Neural progenitor cell (in vitro differentiated cells): Measurements from ENCODE around the gene MYO5A.

Experiments used
- EZH2phosphoT487 ChIP-seq: fragments of 200-600 bp; sonication (generic); IDR thresholded peaks from 2 replicates; pipeline ENCODE4 v1.6.1; 2017; ENCODE audit warnings: antibody characterized with exemption
- TF ChIP-seq, protein P1 (sequence below): fragments of 200-600 bp; sonication (generic); IDR thresholded peaks from 2 replicates; pipeline ENCODE4 v1.5.1; 2017; ENCODE audit warnings: antibody characterized with exemption, mild to moderate bottlenecking

DNA sequence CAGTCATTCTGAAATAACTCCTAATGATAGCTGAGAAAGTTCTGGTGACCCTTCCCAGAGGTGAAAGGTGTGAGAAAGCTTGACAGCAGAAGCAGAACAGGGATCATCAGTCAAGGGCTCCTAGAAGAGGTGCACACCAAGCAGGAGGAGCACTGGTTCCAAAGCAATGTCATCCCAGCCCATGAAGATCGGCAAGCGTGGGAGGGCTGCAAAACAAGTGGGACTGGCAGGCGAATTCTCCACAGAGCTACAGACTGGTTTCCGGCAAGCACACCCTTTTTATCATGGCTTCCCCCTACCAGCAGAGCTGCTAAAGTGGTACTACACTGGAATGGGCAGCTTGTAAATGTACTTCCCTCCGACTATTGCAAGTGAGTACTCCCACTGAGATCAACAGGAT lies 170.7 kb downstream of the MYO5A start:
- TF ChIP-seq, protein P1, sequence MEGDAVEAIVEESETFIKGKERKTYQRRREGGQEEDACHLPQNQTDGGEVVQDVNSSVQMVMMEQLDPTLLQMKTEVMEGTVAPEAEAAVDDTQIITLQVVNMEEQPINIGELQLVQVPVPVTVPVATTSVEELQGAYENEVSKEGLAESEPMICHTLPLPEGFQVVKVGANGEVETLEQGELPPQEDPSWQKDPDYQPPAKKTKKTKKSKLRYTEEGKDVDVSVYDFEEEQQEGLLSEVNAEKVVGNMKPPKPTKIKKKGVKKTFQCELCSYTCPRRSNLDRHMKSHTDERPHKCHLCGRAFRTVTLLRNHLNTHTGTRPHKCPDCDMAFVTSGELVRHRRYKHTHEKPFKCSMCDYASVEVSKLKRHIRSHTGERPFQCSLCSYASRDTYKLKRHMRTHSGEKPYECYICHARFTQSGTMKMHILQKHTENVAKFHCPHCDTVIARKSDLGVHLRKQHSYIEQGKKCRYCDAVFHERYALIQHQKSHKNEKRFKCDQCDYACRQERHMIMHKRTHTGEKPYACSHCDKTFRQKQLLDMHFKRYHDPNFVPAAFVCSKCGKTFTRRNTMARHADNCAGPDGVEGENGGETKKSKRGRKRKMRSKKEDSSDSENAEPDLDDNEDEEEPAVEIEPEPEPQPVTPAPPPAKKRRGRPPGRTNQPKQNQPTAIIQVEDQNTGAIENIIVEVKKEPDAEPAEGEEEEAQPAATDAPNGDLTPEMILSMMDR: no peak
- TF ChIP-seq EZH2phosphoT487: no peak
